GM11168 (cell line): ENCODE measurements around the gene ZBTB7A.

ENCODE experiments used
- in situ Hi-C: fragments of 300-500 bp; cut with MboI; formaldehyde crosslinking; loops from one replicate; pipeline ENCODE4 v1.12.0; 2022; ENCODE audit warnings: low sequenced_read_pairs; ENCODE audit not compliant: unreplicated experiment

Gene ZBTB7A

GRCh38 chr19:4057931-4058692 is 8.6 kb downstream of the ZBTB7A start:
- in situ Hi-C loops: no loop called here

- in situ Hi-C loops: no loop called here
Measured at GRCh38 chr19:4055209-4055552, 11.5 kb downstream of the ZBTB7A start.

- in situ Hi-C loops: no loop called here
Measured at GRCh38 chr19:4054441-4055208, 12.1 kb downstream of the ZBTB7A start.

GRCh38 chr19:4053423-4054324 is 13.0 kb downstream of the ZBTB7A start:
- in situ Hi-C loops: no loop called here

GRCh38 chr19:4052993-4053422 is 13.7 kb downstream of the ZBTB7A start:
- in situ Hi-C loops: no loop called here

- in situ Hi-C loops: no loop called here
Measured at GRCh38 chr19:4052114-4052992, 14.3 kb downstream of the ZBTB7A start.

- in situ Hi-C loops: no loop called here
Measured at GRCh38 chr19:4051175-4052101, 15.3 kb downstream of the ZBTB7A start.

- in situ Hi-C loops: no loop called here
Measured at GRCh38 chr19:4049432-4049831, 17.3 kb downstream of the ZBTB7A start.

- in situ Hi-C loops: no loop called here
Measured at GRCh38 chr19:4046946-4047683, 19.6 kb downstream of the ZBTB7A start.

GRCh38 chr19:4046362-4046691 is 20.4 kb downstream of the ZBTB7A start:
- in situ Hi-C loops: no loop called here

- in situ Hi-C loops: no loop called here
Measured at GRCh38 chr19:4045597-4046361, 20.9 kb downstream of the ZBTB7A start.

- in situ Hi-C loops: no loop called here
Measured at GRCh38 chr19:4044990-4045465, 21.7 kb downstream of the ZBTB7A start.

- in situ Hi-C loops: no loop called here
Measured at GRCh38 chr19:4043966-4044715, 22.6 kb downstream of the ZBTB7A start.

- in situ Hi-C loops: no loop called here
Measured at GRCh38 chr19:4043401-4043800, 23.3 kb downstream of the ZBTB7A start.

GRCh38 chr19:4042731-4043082 is 24.0 kb downstream of the ZBTB7A start:
- in situ Hi-C loops: no loop called here

GRCh38 chr19:4042064-4042730 is 24.5 kb downstream of the ZBTB7A start:
- in situ Hi-C loops: no loop called here
